Mesenteric fat pad (tissue), 1 donor: ENCODE measurements around the gene RNF130. TPM values are rescaled to one million over a fixed set of nuclear protein-coding genes. Genes with fewer than 3 reads are reported as not detected.
A peak's percentile ranks its signal among the peaks of the same experiment; 100 is the strongest.

ENCODE experiments used
- DNase-seq: peaks from one replicate; pipeline ENCODE4 v3.0.0-alpha.2; 2020; ENCODE audit warnings: low spot score
- microRNA-seq: library from miRNA; unstranded; fragments of <30 nt; microRNA quantifications from one replicate; pipeline ENCODE4 v1.2.0, GENCODE V29; 2020; ENCODE audit warnings: borderline number of aligned reads
- total RNA-seq: library from RNA; stranded (reverse); fragmentation: NEBNext Ultra II Directional; extraction: Animal tissue kit (Norgen Biotek cat#: 25700); gene quantifications from one replicate; pipeline ENCODE4 v1.2.1, GENCODE V29; 2021
- donor health status: DM: yes; HTN: yes; CAD: no.

Gene RNF130
- total RNA-seq, 1 donor from 2014 or later: 135 TPM

DNA sequence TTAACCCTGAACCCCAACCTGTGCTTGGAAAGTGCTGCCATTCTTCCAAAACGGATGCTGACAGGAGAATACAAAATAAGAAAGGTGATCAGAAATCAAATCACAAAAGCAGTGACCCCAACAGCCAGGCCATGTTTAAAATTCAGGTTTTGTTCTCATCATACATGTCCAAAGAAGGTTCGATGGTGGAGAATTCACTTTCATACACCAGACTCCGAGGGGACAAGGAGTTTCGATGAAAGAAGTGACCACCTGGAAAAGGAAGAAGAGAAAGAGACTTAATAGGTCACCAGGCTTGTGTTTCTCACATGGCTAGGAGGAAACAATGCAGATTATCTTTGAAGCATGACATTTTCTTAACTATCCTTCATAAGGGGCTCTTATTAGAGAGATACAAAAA, 151.4 kb downstream of the RNF130 start:
- DNase-seq: no peak

DNA sequence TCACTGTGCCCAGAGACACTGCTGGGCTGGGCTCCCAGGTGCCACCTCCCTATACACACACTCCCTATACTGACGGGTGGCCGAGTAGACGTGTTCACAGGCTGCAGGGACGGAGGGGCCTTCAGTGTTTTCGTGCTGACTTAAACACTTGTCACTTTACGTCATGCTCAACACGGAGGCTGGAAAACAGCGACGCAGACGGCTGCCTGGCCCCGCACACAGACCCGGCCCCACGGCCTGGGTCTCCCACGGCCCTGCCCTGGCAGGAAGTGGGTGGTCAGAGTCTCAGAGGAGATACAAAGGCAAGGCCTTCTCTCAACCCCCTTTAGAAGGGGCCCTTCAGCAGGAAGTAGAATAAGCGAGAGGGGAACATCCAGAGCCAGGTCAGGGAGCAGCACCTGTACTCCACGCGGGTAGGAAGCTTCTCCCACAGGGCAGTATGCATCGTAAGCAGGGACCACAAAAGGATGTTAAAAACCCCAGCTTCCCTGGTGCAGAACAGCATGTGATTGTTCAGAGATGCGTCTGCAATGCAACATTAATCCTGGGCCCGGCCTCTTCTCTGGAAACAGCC, 152.0 kb downstream of the RNF130 start:
- DNase-seq: no peak

DNA sequence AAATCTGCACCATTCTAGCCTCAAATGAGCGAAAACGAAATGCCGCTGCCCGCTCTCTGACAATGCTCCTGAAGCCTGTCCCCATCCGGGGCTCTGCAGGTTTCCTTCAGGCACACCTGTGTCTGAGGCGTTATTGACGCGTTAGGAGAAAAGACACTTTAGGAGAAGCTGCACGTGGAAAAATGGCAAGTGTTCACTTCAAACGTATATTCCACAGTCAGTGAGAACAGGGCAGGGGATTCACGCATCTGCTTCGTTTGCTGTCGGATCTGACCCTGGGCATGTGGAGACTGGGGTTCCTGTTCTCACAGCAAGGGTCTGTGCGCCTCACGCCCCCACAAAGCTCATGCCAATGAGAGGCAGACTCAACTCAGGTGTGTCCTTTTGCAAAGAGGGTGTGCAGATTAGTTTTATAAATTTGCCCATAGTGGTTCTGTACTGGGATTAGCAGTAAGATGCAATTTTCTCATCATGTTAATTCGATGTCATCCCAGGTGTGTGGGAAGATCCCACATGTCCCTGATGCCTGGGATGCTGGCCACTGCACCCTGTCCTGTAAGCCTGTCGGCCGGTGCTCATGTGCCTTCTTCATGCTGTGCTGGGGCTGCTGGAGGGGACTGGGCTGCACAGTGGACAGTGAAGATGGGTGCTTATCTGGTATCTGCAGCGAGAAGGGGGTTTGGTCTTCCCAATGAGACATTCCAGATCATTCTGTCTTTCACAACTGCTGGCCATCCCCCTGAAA, 152.6 kb downstream of the RNF130 start:
- DNase-seq: no peak

GRCh38 chr5:179916523-179916922, 155.0 kb downstream of the RNF130 start:
- no peak for DNase-seq

- DNase-seq: no peak
Observed at GRCh38 chr5:179915406-179915935, 156.1 kb downstream of the RNF130 start.

DNA sequence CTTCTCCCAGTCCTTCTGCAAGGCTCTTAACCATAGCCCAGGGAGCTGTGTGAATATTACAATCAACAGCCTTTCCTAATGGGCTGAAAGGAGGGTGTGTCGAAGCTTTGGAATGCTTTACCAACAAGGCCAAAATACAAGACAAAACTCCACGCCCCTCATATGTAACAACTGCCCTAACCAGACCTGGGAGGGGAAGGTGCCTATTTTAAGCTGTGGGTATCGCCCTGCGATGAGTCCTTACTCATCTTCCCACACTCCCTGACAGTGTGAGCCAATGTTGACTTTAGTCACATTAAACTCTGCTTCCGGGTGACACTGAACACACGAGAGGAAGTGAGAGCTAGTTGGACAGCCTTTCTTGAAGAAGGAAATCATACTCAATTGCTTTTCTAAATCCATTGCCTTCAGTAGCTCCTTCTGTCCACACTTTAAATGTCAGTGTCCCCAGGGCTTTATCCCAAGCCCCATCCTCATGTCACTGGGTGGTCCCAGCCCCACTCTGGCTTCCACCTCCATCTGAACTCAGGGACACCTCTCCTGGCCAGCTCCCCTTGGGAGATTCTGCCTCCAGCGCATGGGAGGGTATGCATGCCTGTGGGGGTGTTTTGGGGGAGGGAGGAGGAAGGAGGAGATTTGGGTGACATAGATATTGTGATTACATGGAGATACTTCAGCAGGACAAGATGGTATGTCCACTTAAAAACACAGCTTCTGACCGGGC, 157.4 kb downstream of the RNF130 start:
- peak; percentile 51 for DNase-seq

DNA sequence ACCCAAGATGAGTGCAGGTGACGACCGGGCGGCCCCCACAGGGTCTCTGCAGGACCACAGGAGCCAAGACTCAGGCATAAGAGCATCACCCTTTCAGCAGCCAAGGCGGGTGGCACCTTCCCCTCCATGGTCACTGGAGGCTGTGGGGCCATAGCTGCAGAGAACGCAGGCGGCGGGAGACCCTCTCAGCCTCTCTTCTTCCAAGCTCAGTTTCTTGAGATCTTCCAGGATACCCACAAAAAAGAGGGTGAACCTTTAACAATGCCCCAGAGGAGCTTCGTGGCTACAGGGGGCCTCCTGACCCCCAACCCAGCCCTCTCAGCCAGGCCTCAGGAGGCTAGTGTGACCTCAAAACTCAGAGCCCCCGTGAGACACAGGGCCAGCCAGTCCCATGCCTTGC, 158.1 kb downstream of the RNF130 start:
- peak; percentile 33 for DNase-seq

- DNase-seq: no peak
Observed at GRCh38 chr5:179912951-179913350, 158.6 kb downstream of the RNF130 start.

- no peak for DNase-seq
Observed at GRCh38 chr5:179912386-179912785, 159.2 kb downstream of the RNF130 start.

DNA sequence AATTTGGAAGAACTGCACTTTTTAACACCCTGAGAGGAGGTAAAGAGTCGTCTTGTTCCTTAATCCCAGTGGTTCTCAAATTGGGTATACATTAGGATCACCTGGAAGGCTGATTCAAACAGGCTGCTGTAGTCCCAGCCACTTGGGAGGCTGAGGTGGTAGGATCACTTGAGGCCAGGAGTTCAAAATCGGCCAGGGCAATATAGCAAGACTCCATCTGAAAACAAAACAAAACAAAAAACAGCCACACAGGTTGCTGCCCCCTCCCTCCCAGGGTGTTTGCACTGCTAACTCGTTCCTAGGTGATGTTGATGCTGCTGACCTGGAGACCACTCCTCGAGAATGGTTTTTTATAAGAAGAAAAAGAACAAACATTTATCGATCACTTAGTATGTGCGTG, 162.3 kb downstream of the RNF130 start:
- DNase-seq: no peak

DNA sequence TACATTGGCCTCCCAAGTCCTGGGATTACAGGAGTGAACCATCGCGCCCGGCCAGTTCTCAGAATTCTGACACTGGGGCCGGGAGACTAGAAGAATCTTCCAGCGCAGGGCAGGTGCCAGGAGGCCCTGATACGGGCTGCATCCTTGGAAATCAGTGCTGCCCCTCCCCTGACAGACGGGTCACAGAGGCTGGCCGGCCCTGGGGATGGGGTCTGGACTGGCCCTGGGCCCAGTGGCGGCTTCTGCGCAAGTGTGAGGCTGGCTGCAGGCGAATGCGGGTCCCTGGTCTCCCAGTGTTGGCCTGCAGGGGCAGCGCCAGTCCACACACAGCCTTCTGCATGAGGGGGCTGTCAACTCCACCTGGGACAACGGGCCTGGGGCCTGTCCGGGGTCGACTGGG, 163.0 kb downstream of the RNF130 start:
- no peak for DNase-seq

GRCh38 chr5:179907556-179908324, 163.8 kb downstream of the RNF130 start, which contains the start of gene TBC1D9B:
Gene TBC1D9B (minus strand): TSS chr5:179907897. CDS start chr5:179907821, 76 bp downstream.
- peak; percentile 93 for DNase-seq

- no peak for DNase-seq
Observed at GRCh38 chr5:179906795-179907555, 164.6 kb downstream of the RNF130 start.

GRCh38 chr5:179906294-179906794, 165.2 kb downstream of the RNF130 start:
- no peak for DNase-seq

- DNase-seq: no peak
Observed at GRCh38 chr5:179905161-179905560, 166.4 kb downstream of the RNF130 start.

Small RNAs within 50 kb of the gene (microRNA-seq; reads per million reads assigned to microRNA genes)
- gene MIR340: 97.3 reads per million, percentile 46 among the genes with 10 or more reads in this experiment

Other genes starting within 250 kb of the RNF130 start
- 17.3 TPM for gene MRNIP, start 212.9 kb downstream of the RNF130 start, total RNA-seq
- gene TBC1D9B, start 163.9 kb downstream of the RNF130 start, total RNA-seq: 128 TPM
- not detected for gene RASGEF1C, start 137.5 kb upstream of the RNF130 start, total RNA-seq
- gene MAPK9, start 220.3 kb upstream of the RNF130 start, total RNA-seq: 35.0 TPM